NB4 (cell line): ENCODE data around the gene IFI27L1.

Experiments
- CTCF ChIP-seq: IDR thresholded peaks from one replicate; pipeline ENCODE4 v1.5.1; 2012; ENCODE audit warnings: low read depth, low read length
- MAX ChIP-seq: IDR thresholded peaks from 2 replicates; pipeline ENCODE4 v1.6.1; 2011; ENCODE audit warnings: low read depth, low read length

GRCh38 chr14:94126419-94126677 is 45.2 kb downstream of the IFI27L1 start:
- no peak for TF ChIP-seq CTCF
- no peak for TF ChIP-seq MAX
